Chondrocyte (in vitro differentiated cells): ENCODE results near the gene ZFHX2. TPM values are rescaled to one million over a fixed set of nuclear protein-coding genes. Genes with fewer than 3 reads are reported as not detected.

Source experiments
- DNase-seq: peaks from one replicate; pipeline ENCODE4 v3.0.0; 2021; ENCODE audit warnings: mixed read lengths, low spot score
- H3K27ac Mint-ChIP-seq: one replicate; pipeline ENCODE4 v1.8.0; 2021; ENCODE audit warnings: mild to moderate bottlenecking, moderate library complexity, mixed read lengths; ENCODE audit not compliant: unreplicated experiment
- H3K27me3 Mint-ChIP-seq: 2 replicates; pipeline ENCODE4 v1.8.0; 2021; ENCODE audit warnings: low read depth, mixed read lengths
- H3K36me3 Mint-ChIP-seq: 2 replicates; pipeline ENCODE4 v1.8.0; 2021; ENCODE audit warnings: low read depth, mixed read lengths
- H3K4me1 Mint-ChIP-seq: 2 replicates; pipeline ENCODE4 v1.8.0; 2021; ENCODE audit warnings: low read depth, mild to moderate bottlenecking, mixed read lengths
- H3K4me3 Mint-ChIP-seq: one replicate; pipeline ENCODE4 v1.8.0; 2021; ENCODE audit warnings: mild to moderate bottlenecking, moderate library complexity, mixed read lengths; ENCODE audit not compliant: unreplicated experiment
- H3K9me3 Mint-ChIP-seq: 2 replicates; pipeline ENCODE4 v1.8.0; 2021; ENCODE audit warnings: low read depth, mixed read lengths
- CTCF ChIP-seq: fragments of 200-600 bp; sonication (generic); IDR thresholded peaks from 2 replicates; pipeline ENCODE4 v1.5.0; 2021; ENCODE audit warnings: antibody characterized with exemption, mild to moderate bottlenecking, moderate library complexity
- total RNA-seq: library from RNA; stranded (reverse); gene quantifications from 3 replicates; pipeline ENCODE4 v1.2.1, GENCODE V29; 2021

Gene ZFHX2
- total RNA-seq, 1 donor from 2014 or later = 11.8 TPM

- no peaks in the 10 kb centered on the region for H3K27me3 Mint-ChIP-seq
- H3K36me3 Mint-ChIP-seq = peaks cover 11% of the 10 kb centered on the region
- no peaks in the 10 kb centered on the region for H3K9me3 Mint-ChIP-seq
- no peak for DNase-seq
- H3K4me1 Mint-ChIP-seq = peaks cover 3% of the 10 kb centered on the region
- no peak overlapping the region for H3K27ac Mint-ChIP-seq
- H3K4me3 Mint-ChIP-seq = no peak overlapping the region
- no peak for TF ChIP-seq CTCF
Measured at GRCh38 chr14:23482823-23483148, 68.8 kb downstream of the ZFHX2 start.

- peaks cover 12% of the 10 kb centered on the region for H3K36me3 Mint-ChIP-seq
- peak; percentile 14 for TF ChIP-seq CTCF
- H3K4me3 Mint-ChIP-seq = no peak overlapping the region
- H3K27me3 Mint-ChIP-seq = no peaks in the 10 kb centered on the region
- peaks cover 3% of the 10 kb centered on the region for H3K4me1 Mint-ChIP-seq
- no peak for DNase-seq
- H3K9me3 Mint-ChIP-seq = no peaks in the 10 kb centered on the region
- H3K27ac Mint-ChIP-seq = no peak overlapping the region
Measured at GRCh38 chr14:23481979-23482822, 69.4 kb downstream of the ZFHX2 start.

GRCh38 chr14:23481362-23481970, 70.1 kb downstream of the ZFHX2 start:
- H3K4me3 Mint-ChIP-seq = no peak overlapping the region
- peaks cover 3% of the 10 kb centered on the region for H3K4me1 Mint-ChIP-seq
- H3K27ac Mint-ChIP-seq = no peak overlapping the region
- no peak for TF ChIP-seq CTCF
- no peaks in the 10 kb centered on the region for H3K27me3 Mint-ChIP-seq
- H3K36me3 Mint-ChIP-seq = peaks cover 14% of the 10 kb centered on the region
- H3K9me3 Mint-ChIP-seq = no peaks in the 10 kb centered on the region
- no peak for DNase-seq

- peaks cover 3% of the 10 kb centered on the region for H3K4me1 Mint-ChIP-seq
- peaks cover 22% of the 10 kb centered on the region for H3K36me3 Mint-ChIP-seq
- no peaks in the 10 kb centered on the region for H3K27me3 Mint-ChIP-seq
- no peak for DNase-seq
- H3K9me3 Mint-ChIP-seq = no peaks in the 10 kb centered on the region
- H3K27ac Mint-ChIP-seq = no peak overlapping the region
- peak; percentile 90 for TF ChIP-seq CTCF
- H3K4me3 Mint-ChIP-seq = no peak overlapping the region
Measured at GRCh38 chr14:23478109-23478759, 73.3 kb downstream of the ZFHX2 start.

- Mint-ChIP-seq H3K27ac (no peak overlapping the region), H3K36me3 (peaks cover 10% of the 10 kb centered on the region)
Measured at GRCh38 chr14:23470947-23471346, 80.6 kb downstream of the ZFHX2 start.

More at GRCh38 chr14:23470947-23471346, 80.6 kb downstream of the ZFHX2 start:
- Mint-ChIP-seq H3K9me3 (no peaks in the 10 kb centered on the region), H3K4me1 (no peaks in the 10 kb centered on the region), H3K27me3 (no peaks in the 10 kb centered on the region), H3K4me3 (no peak overlapping the region)
- no peak for DNase-seq
- no peak for TF ChIP-seq CTCF
